Measurements from ENCODE around the gene KCNG2.

KCNG2 gene

GRCh38 chr18:79766308-79766707 lies 31.4 kb upstream of the KCNG2 start:
- DNase-seq = peak in 22 of 56 donors; percentile 12 to 71 (median 34)

GRCh38 chr18:79768745-79769144 lies 29.0 kb upstream of the KCNG2 start:
- DNase-seq = no peak

GRCh38 chr18:79769698-79770500 lies 27.8 kb upstream of the KCNG2 start:
- DNase-seq = no peak

GRCh38 chr18:79770501-79770815 lies 27.3 kb upstream of the KCNG2 start:
- no peak for DNase-seq

- DNase-seq = no peak
Observed at GRCh38 chr18:79770826-79771225, 26.9 kb upstream of the KCNG2 start.

- no peak for DNase-seq
Observed at GRCh38 chr18:79771446-79772107, 26.2 kb upstream of the KCNG2 start.

- DNase-seq = no peak
Observed at GRCh38 chr18:79772108-79772864, 25.5 kb upstream of the KCNG2 start.

GRCh38 chr18:79772865-79773696 lies 24.7 kb upstream of the KCNG2 start:
- DNase-seq = no peak

- no peak for DNase-seq
Observed at GRCh38 chr18:79774111-79774510, 23.6 kb upstream of the KCNG2 start.

- DNase-seq = no peak
Observed at GRCh38 chr18:79775441-79776221, 22.1 kb upstream of the KCNG2 start.

- DNase-seq = no peak
Observed at GRCh38 chr18:79776674-79777073, 21.1 kb upstream of the KCNG2 start.

- DNase-seq = no peak
Observed at GRCh38 chr18:79778291-79778791, 19.4 kb upstream of the KCNG2 start.

GRCh38 chr18:79779021-79779699 lies 18.6 kb upstream of the KCNG2 start:
- no peak for DNase-seq

- DNase-seq = no peak
Observed at GRCh38 chr18:79779700-79780190, 18.0 kb upstream of the KCNG2 start.

GRCh38 chr18:79780547-79780946 lies 17.2 kb upstream of the KCNG2 start:
- DNase-seq = no peak

- DNase-seq = no peak
Observed at GRCh38 chr18:79781331-79781941, 16.3 kb upstream of the KCNG2 start.

- no peak for DNase-seq
Observed at GRCh38 chr18:79782566-79783308, 15.0 kb upstream of the KCNG2 start.
